ENCODE measurements around the gene RAX.

The RAX gene

GRCh38 chr18:59279193-59279592 is 5.9 kb upstream of the RAX start:
- Histone ChIP-seq H3K4me1 (peaks cover 0 to under 1% (median under 1%) of the 10 kb centered on the region in 4 donors), H3K4me3 (no peak overlapping the region), H3K27ac (no peak overlapping the region), H3K36me3 (no peaks in the 10 kb centered on the region), H3K9me3 (no peaks in the 10 kb centered on the region), H3K27me3 (peaks cover 0 to 51% of the 10 kb centered on the region in 2 donors)
- no peak for TF ChIP-seq CTCF (IDR thresholded peaks at IDR 0.05)
- intact Hi-C loops (cut with DNase I; ENCODE audit: low total_unique reads) = no loop called here
- no peak for DNase-seq

GRCh38 chr18:59278793-59279192 is 5.5 kb upstream of the RAX start:
- H3K36me3 ChIP-seq = no peaks in the 10 kb centered on the region
- H3K27ac ChIP-seq = no peak overlapping the region
- H3K4me1 ChIP-seq = peaks cover 0 to 5% (median 3%) of the 10 kb centered on the region in 4 donors
- H3K9me3 ChIP-seq = no peaks in the 10 kb centered on the region
- no peak for DNase-seq
- peaks cover 0 to 55% of the 10 kb centered on the region in 2 donors for H3K27me3 ChIP-seq
- no peak for TF ChIP-seq CTCF (IDR thresholded peaks at IDR 0.05)
- no peak overlapping the region for H3K4me3 ChIP-seq
- intact Hi-C loops (cut with DNase I; ENCODE audit: low total_unique reads) = no loop called here

GRCh38 chr18:59276047-59276446 is 2.8 kb upstream of the RAX start:
- DNase-seq = no peak
- Histone ChIP-seq H3K27me3 (peaks cover 4 to 79% of the 10 kb centered on the region in 2 donors), H3K27ac (no peak overlapping the region), H3K9me3 (no peaks in the 10 kb centered on the region), H3K36me3 (no peaks in the 10 kb centered on the region), H3K4me1 (peaks cover 0 to 26% (median 18%) of the 10 kb centered on the region in 4 donors), H3K4me3 (no peak overlapping the region)
- TF ChIP-seq CTCF (IDR thresholded peaks at IDR 0.05) = no peak
- intact Hi-C loops (cut with DNase I; ENCODE audit: low total_unique reads) = no loop called here

GRCh38 chr18:59275406-59275949 is 2.2 kb upstream of the RAX start:
- TF ChIP-seq CTCF (IDR thresholded peaks at IDR 0.05) = no peak
- no peaks in the 10 kb centered on the region for H3K36me3 ChIP-seq
- no peak for DNase-seq
- H3K4me1 ChIP-seq = peaks cover 0 to 26% (median 18%) of the 10 kb centered on the region in 4 donors
- H3K9me3 ChIP-seq = no peaks in the 10 kb centered on the region
- H3K4me3 ChIP-seq = no peak overlapping the region
- intact Hi-C loops (cut with DNase I; ENCODE audit: low total_unique reads) = no loop called here
- peaks cover 4 to 83% of the 10 kb centered on the region in 2 donors for H3K27me3 ChIP-seq
- H3K27ac ChIP-seq = no peak overlapping the region

DNA sequence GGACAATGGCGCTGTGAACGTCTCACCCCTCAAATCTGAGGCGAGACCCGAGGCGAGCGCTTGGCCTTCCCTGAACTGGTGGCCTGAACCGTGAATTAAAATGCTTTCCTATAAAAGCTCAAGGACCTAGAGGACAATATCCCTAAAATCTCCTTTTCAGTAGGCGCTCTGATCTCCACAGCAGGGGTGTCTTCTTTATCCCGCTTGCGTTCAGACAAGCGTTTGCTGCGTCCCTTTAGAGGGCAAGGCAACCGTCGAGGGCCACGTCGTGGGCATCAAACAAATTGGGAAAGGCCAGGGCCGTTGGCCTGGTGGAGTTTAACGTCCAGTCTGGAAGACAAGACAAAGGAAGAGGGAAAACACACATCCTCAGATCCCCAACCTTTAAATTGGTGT is 1.3 kb upstream of the RAX start:
- intact Hi-C loops (cut with DNase I; ENCODE audit: low total_unique reads) = no loop called here
- Histone ChIP-seq H3K9me3 (no peaks in the 10 kb centered on the region), H3K27ac (no peak overlapping the region), H3K36me3 (no peaks in the 10 kb centered on the region), H3K27me3 (peaks cover 4 to 87% of the 10 kb centered on the region in 2 donors), H3K4me3 (no peak overlapping the region), H3K4me1 (peaks cover 0 to 26% (median 18%) of the 10 kb centered on the region in 4 donors)
- no peak for DNase-seq
- TF ChIP-seq CTCF (IDR thresholded peaks at IDR 0.05) = no peak
